HepG2 (cell line): ENCODE measurements around the gene EBF3. TPM values are rescaled to one million over a fixed set of nuclear protein-coding genes. Genes with fewer than 3 reads are reported as not detected.

ENCODE experiments used
- ATAC-seq: fragments of 200-7000 bp; cut with Tn5 transposase; 3 replicates; pipeline ENCODE4 v1.9.1; 2020; ENCODE audit warnings: mild to moderate bottlenecking, moderate library complexity
- BruUV-seq: library from RNA; stranded (reverse); fragments of 400-500 nt; replicated peaks from 2 replicates; lab custom pipeline; 2021; lab: Mats Ljungman, UMichigan
- CTCF ChIA-PET: fragments of 300-600 bp; formaldehyde crosslinking; extraction: SDS; loops from one replicate; lab custom pipeline; 2021; ENCODE audit warnings: low total read pairs, inconsistent platforms, low intra/inter-chr PET ratio; lab: Yijun Ruan, JAX
- POLR2A ChIA-PET: fragments of 350-600 bp; sonication (Branson Sonifier 250); formaldehyde crosslinking; loops from one replicate; lab custom pipeline; 2020; ENCODE audit warnings: antibody characterized with exemption, inconsistent platforms; lab: Yijun Ruan, JAX
- DNase-seq: peaks from one replicate; pipeline ENCODE4 v3.0.0-alpha.2; 2015; ENCODE audit warnings: low spot score
- FAIRE-seq: peaks from 3 replicates; lab custom pipeline; 2011; peaks lifted over from hg19 to GRCh38; lab: Jason Lieb, UNC
- H2AFZ ChIP-seq: one replicate; pipeline ENCODE4 v1.6.1; 2011; ENCODE audit warnings: low read length, inconsistent platforms
- H3K27ac ChIP-seq: fragments of 300-600 bp; 3 replicates; pipeline ENCODE4 v1.8.0; 2011; ENCODE audit warnings: mixed run types, mild to moderate bottlenecking, mixed read lengths, low read length, inconsistent platforms; ENCODE audit not compliant: insufficient read depth; ENCODE audit errors: extremely low read length
- H3K27me3 ChIP-seq, 2 experiments: fragments of 200-600 bp in 1 of 2; 2 replicates in 1 of 2; 3 replicates in 1 of 2; pipeline versions ENCODE4 v1.6.0 to v1.8.0; 2011; ENCODE audit warnings: low read length in 2 of 2, mild to moderate bottlenecking in 2 of 2, moderate library complexity in 2 of 2, inconsistent platforms in 1 of 2; ENCODE audit not compliant: insufficient read depth in 2 of 2, control insufficient read depth in 1 of 2
- H3K36me3 ChIP-seq, 2 experiments: fragments of 200-600 bp in 1 of 2; replicated peaks in 1 of 2; 2 replicates in 1 of 2; 3 replicates in 1 of 2; pipeline versions ENCODE4 v1.5.1 to v1.8.0; 2011; ENCODE audit warnings: low read length in 2 of 2, inconsistent platforms in 1 of 2; ENCODE audit not compliant: insufficient read depth in 2 of 2, control insufficient read depth in 1 of 2
- H3K4me1 ChIP-seq: 2 replicates; pipeline ENCODE4 v1.5.1; 2012; ENCODE audit warnings: low read length, inconsistent platforms; ENCODE audit not compliant: insufficient read depth
- H3K4me2 ChIP-seq: 2 replicates; pipeline ENCODE4 v1.6.0; 2011; ENCODE audit warnings: low read depth, low read length, inconsistent platforms
- H3K4me3 ChIP-seq, 3 experiments: fragments of 200-600 bp in 1 of 3; sonication (generic), shearing (Covaris generic) in 1 of 3; replicated peaks in 1 of 3; 2 replicates each; pipeline ENCODE4 v1.5.1; 2011 to 2016; ENCODE audit warnings: low read length in 3 of 3, inconsistent platforms in 2 of 3, low read depth in 2 of 3, mild to moderate bottlenecking in 2 of 3, control low read depth in 1 of 3, mixed read lengths in 1 of 3; ENCODE audit not compliant: insufficient read depth in 1 of 3
- H3K79me2 ChIP-seq: one replicate; pipeline ENCODE4 v1.6.1; 2011; ENCODE audit warnings: low read length, inconsistent platforms; ENCODE audit not compliant: insufficient read depth
- H3K9ac ChIP-seq: 2 replicates; pipeline ENCODE4 v1.6.0; 2011; ENCODE audit warnings: mild to moderate bottlenecking, low read depth, low read length, inconsistent platforms; ENCODE audit not compliant: insufficient read depth
- H3K9me3 ChIP-seq: 2 replicates; pipeline ENCODE4 v1.5.1; 2012; ENCODE audit warnings: mild to moderate bottlenecking, low read length
- H4K20me1 ChIP-seq: 2 replicates; pipeline ENCODE4 v1.6.0; 2011; ENCODE audit warnings: inconsistent platforms, mild to moderate bottlenecking, low read length, moderate library complexity; ENCODE audit not compliant: insufficient read depth
- HMGXB3 ChIP-seq: sonication (generic); formaldehyde crosslinking; IDR thresholded peaks from 2 replicates; pipeline ENCODE4 v1.4.0; 2020; ENCODE audit warnings: missing genetic modification reagents, borderline replicate concordance
- KAT8 ChIP-seq: IDR thresholded peaks from 2 replicates; pipeline ENCODE4 v1.6.1; 2016; ENCODE audit warnings: missing genetic modification reagents, missing compliant biosample characterization
- MYPOP ChIP-seq: sonication (generic); formaldehyde crosslinking; IDR thresholded peaks from 2 replicates; pipeline ENCODE4 v1.8.1; 2023; ENCODE audit warnings: mild to moderate bottlenecking, moderate library complexity, missing genetic modification reagents
- NCOA1 ChIP-seq: sonication (generic); formaldehyde crosslinking; IDR thresholded peaks from 2 replicates; pipeline ENCODE4 v1.9.0; 2021; ENCODE audit warnings: missing genetic modification reagents
- PAXIP1 ChIP-seq: sonication (generic); formaldehyde crosslinking; conservative IDR thresholded peaks from 2 replicates; pipeline ENCODE4 v1.4.0; 2020; ENCODE audit warnings: mild to moderate bottlenecking, missing genetic modification reagents, moderate library complexity
- SAFB2 ChIP-seq: sonication (generic); formaldehyde crosslinking; IDR thresholded peaks from 2 replicates; pipeline ENCODE4 v1.5.1; 2020; ENCODE audit warnings: missing genetic modification reagents, low read depth, mild to moderate bottlenecking, borderline replicate concordance
- THRA ChIP-seq: sonication (generic); formaldehyde crosslinking; IDR thresholded peaks from 2 replicates; pipeline ENCODE4 v1.4.0; 2020; ENCODE audit warnings: missing genetic modification reagents, borderline replicate concordance
- ZBTB4 ChIP-seq: sonication (generic); formaldehyde crosslinking; IDR thresholded peaks from 2 replicates; pipeline ENCODE4 v1.4.0; 2020; ENCODE audit warnings: missing genetic modification reagents, mild to moderate bottlenecking, borderline replicate concordance
- ZFP90 ChIP-seq: sonication (generic); formaldehyde crosslinking; IDR thresholded peaks from 2 replicates; pipeline ENCODE4 v1.8.0; 2022; ENCODE audit warnings: missing genetic modification reagents, mild to moderate bottlenecking, inconsistent platforms, borderline replicate concordance
- ZNF329 ChIP-seq: sonication (generic); formaldehyde crosslinking; IDR thresholded peaks from 2 replicates; pipeline ENCODE4 v1.9.0; 2021; ENCODE audit warnings: low read depth, mild to moderate bottlenecking, missing genetic modification reagents
- WGBS: methylation state at CpG from one replicate; pipeline ENCODE4 v1.1.6; 2017; ENCODE audit warnings: low lambda C conversion rate; 5-methylcytosine and 5-hydroxymethylcytosine counted together
- in situ Hi-C: cut with HindIII; loops from 2 replicates; pipeline ENCODE4 v1.10.0; 2017; ENCODE audit warnings: low pct_unique_long_range_greater_than_20kb; ENCODE audit not compliant: extremely low pct_ligation_motif_present
- intact Hi-C: fragments of 100-400 bp; cut with micrococcal nuclease; formaldehyde crosslinking; loops from one replicate; pipeline ENCODE4 v1.10.0; 2022; ENCODE audit not compliant: unreplicated experiment
- polyA plus RNA-seq, 8 experiments: library from polyadenylated mRNA; depleted of rRNA in 3 of 8; stranded (reverse) in 7 of 8; unstranded in 1 of 8; fragments of >200 nt; fragmentation: Illumina TruSeq in 4 of 8; extraction: Trizol in 4 of 8; gene quantifications; 2 replicates each; pipeline versions ENCODE4 v1.2.1 to v1.2.3, GENCODE V29; 2011 to 2016; ENCODE audit warnings: low read depth in 4 of 8, missing spikeins in 1 of 8, mixed read lengths in 1 of 8; ENCODE audit not compliant: insufficient read depth in 1 of 8
- total RNA-seq, 5 experiments: library from RNA; depleted of rRNA; stranded (reverse); fragments of >200 nt; fragmentation: Illumina TruSeq; extraction: Trizol; gene quantifications; 2 replicates each; pipeline ENCODE4 v1.2.3, GENCODE V29; 2016; ENCODE audit warnings: low read depth in 1 of 5

Gene EBF3
- total and polyA plus RNA-seq, 2 of the 13 experiments (the other 11 are each of a cell fraction or from before 2014, with no cell fraction given): not detected

- ChIA-PET POLR2A (no interaction called here), CTCF (no interaction called here)
- Histone ChIP-seq H3K27ac (no peak overlapping the region), H3K9me3 (no peaks in the 10 kb centered on the region), H3K79me2 (no peaks in the 10 kb centered on the region), H3K27me3 (no peaks in the 10 kb centered on the region), H3K4me3 (no peak overlapping the region), H3K4me1 (peaks cover 1% of the 10 kb centered on the region), H3K4me2 (no peak overlapping the region), H3K9ac (no peak overlapping the region), H4K20me1 (no peaks in the 10 kb centered on the region), H3K36me3 (no peaks in the 10 kb centered on the region), H2AFZ (no peak overlapping the region)
- in situ Hi-C loops (no loop called here), intact Hi-C loops (no loop called here)
- DNase-seq (no peak), FAIRE-seq (no peak), ATAC-seq (no peak)
- BruUV-seq: no TSS peak
- 60% methylated on average over 3 of the region's 10 CpGs for WGBS
- no peak for TF ChIP-seq THRA (CRISPR knock-in tag)
- no peak for TF ChIP-seq SAFB2
- no peak for TF ChIP-seq HMGXB3
- TF ChIP-seq MYPOP: no peak
- no peak for TF ChIP-seq ZBTB4 (CRISPR knock-in tag)
- TF ChIP-seq ZNF329 (CRISPR knock-in tag): no peak
- no peak for TF ChIP-seq PAXIP1
- no peak for TF ChIP-seq KAT8 (CRISPR knock-in tag)
- no peak for TF ChIP-seq NCOA1 (CRISPR knock-in tag)
- no peak for TF ChIP-seq ZFP90
Measured at GRCh38 chr10:129788215-129788614, 175.9 kb downstream of the EBF3 start.
